GM12878 (cell line): ENCODE results near the gene ATF6. TPM values are rescaled to one million over a fixed set of nuclear protein-coding genes. Genes with fewer than 3 reads are reported as not detected.

Experiments used
- ATAC-seq: fragments of 200-7000 bp; cut with Tn5 transposase; 3 replicates; pipeline ENCODE4 v1.9.1; 2020; ENCODE audit warnings: mild to moderate bottlenecking, moderate library complexity
- BruUV-seq: library from RNA; stranded (reverse); fragments of 400-500 nt; replicated peaks from 2 replicates; lab custom pipeline; 2021; lab: Mats Ljungman, UMichigan
- CTCF ChIA-PET: fragments of 300-600 bp; sonication (Branson Sonifier 250); formaldehyde crosslinking; extraction: SDS; loops from one replicate; lab custom pipeline; 2021; ENCODE audit warnings: inconsistent platforms; lab: Yijun Ruan, JAX
- POLR2A ChIA-PET: fragments of 350-600 bp; formaldehyde crosslinking; extraction: SDS; loops from one replicate; lab custom pipeline; 2021; ENCODE audit warnings: inconsistent platforms; lab: Charles Lee
- RAD21 ChIA-PET: fragments of 300-600 bp; sonication (Branson Sonifier 250); formaldehyde crosslinking; loops from one replicate; lab custom pipeline; 2023; ENCODE audit warnings: antibody characterized with exemption; ENCODE audit not compliant: unreplicated experiment; lab: Charles Lee
- SMC1A ChIA-PET: fragments of 300-600 bp; sonication (Branson Sonifier 250); formaldehyde crosslinking; loops from one replicate; lab custom pipeline; 2023; ENCODE audit not compliant: unreplicated experiment, uncharacterized antibody; lab: Charles Lee
- DNase-seq: peaks from one replicate; pipeline ENCODE4 v3.0.0-alpha.2; 2011; ENCODE audit warnings: low read depth, low spot score
- FAIRE-seq: peaks from 3 replicates; lab custom pipeline; 2011; peaks lifted over from hg19 to GRCh38; lab: Jason Lieb, UNC
- H2AFZ ChIP-seq: 2 replicates; pipeline ENCODE4 v1.6.0; 2011; ENCODE audit warnings: low read depth, low read length, control low read depth; ENCODE audit not compliant: control insufficient read depth
- H3K27ac ChIP-seq: 2 replicates; pipeline ENCODE4 v1.5.1; 2011; ENCODE audit warnings: control low read depth; ENCODE audit not compliant: control insufficient read depth, insufficient read depth
- H3K27me3 ChIP-seq, 2 experiments: replicated peaks in 1 of 2; 2 replicates each; pipeline versions ENCODE4 v1.6.0 to v1.6.1; 2011; ENCODE audit warnings: low read length in 1 of 2; ENCODE audit not compliant: control insufficient read depth in 2 of 2, insufficient read depth in 2 of 2
- H3K36me3 ChIP-seq, 2 experiments: 2 replicates each; pipeline ENCODE4 v1.5.1; 2011; ENCODE audit warnings: low read length in 1 of 2; ENCODE audit not compliant: control insufficient read depth in 2 of 2, insufficient read depth in 2 of 2
- H3K4me1 ChIP-seq: 2 replicates; pipeline ENCODE4 v1.6.1; 2011; ENCODE audit warnings: mild to moderate bottlenecking, low read length, moderate library complexity, mixed read lengths; ENCODE audit not compliant: control insufficient read depth, insufficient read depth
- H3K4me2 ChIP-seq: 2 replicates; pipeline ENCODE4 v1.6.0; 2011; ENCODE audit warnings: control low read depth; ENCODE audit not compliant: control insufficient read depth, insufficient read depth
- H3K4me3 ChIP-seq: fragments of 200-600 bp; sonication (generic); 2 replicates; pipeline ENCODE4 v1.5.1; 2016
- H3K79me2 ChIP-seq: 2 replicates; pipeline ENCODE4 v1.6.0; 2011; ENCODE audit warnings: low read length; ENCODE audit not compliant: control insufficient read depth, insufficient read depth
- H3K9ac ChIP-seq: 2 replicates; pipeline ENCODE4 v1.8.0; 2011; ENCODE audit warnings: low read length, control low read depth, mixed read lengths; ENCODE audit not compliant: control insufficient read depth, insufficient read depth
- H3K9me3 ChIP-seq: replicated peaks from 3 replicates; pipeline ENCODE4 v1.5.1; 2011; ENCODE audit warnings: mild to moderate bottlenecking, low read length; ENCODE audit not compliant: control insufficient read depth, insufficient read depth
- H4K20me1 ChIP-seq: 2 replicates; pipeline ENCODE4 v1.6.0; 2011; ENCODE audit not compliant: control insufficient read depth, insufficient read depth
- CBX3 ChIP-seq: fragments of 200-600 bp; sonication (generic); IDR thresholded peaks from 2 replicates; pipeline ENCODE4 v1.6.1; 2016; ENCODE audit warnings: low read depth, borderline replicate concordance
- E2F4 ChIP-seq: IDR thresholded peaks from 2 replicates; pipeline ENCODE4 v1.6.1; 2012; ENCODE audit warnings: low read depth, low read length, improper control_type of control experiment
- FOXM1 ChIP-seq: IDR thresholded peaks from 2 replicates; pipeline ENCODE4 v1.6.1; 2012; ENCODE audit warnings: low read depth, mild to moderate bottlenecking, inconsistent platforms, low read length, moderate library complexity
- HDGF ChIP-seq: fragments of 450-650 bp; IDR thresholded peaks from 2 replicates; pipeline ENCODE4 v1.6.1; 2016; ENCODE audit warnings: antibody characterized with exemption
- IRF5 ChIP-seq: fragments of 450-650 bp; IDR thresholded peaks from 2 replicates; pipeline ENCODE4 v1.6.1; 2017; ENCODE audit warnings: borderline replicate concordance
- MYB ChIP-seq: fragments of 150-350 bp; IDR thresholded peaks from 2 replicates; pipeline ENCODE4 v1.6.1; 2014; ENCODE audit warnings: mild to moderate bottlenecking, low read depth, low read length, borderline replicate concordance
- NFYB ChIP-seq: IDR thresholded peaks from 2 replicates; pipeline ENCODE4 v1.6.1; 2011; ENCODE audit warnings: low read depth, mild to moderate bottlenecking, low read length, improper control_type of control experiment, moderate library complexity; ENCODE audit not compliant: insufficient read depth
- NRF1 ChIP-seq: conservative IDR thresholded peaks from 2 replicates; pipeline ENCODE4 v1.6.1; 2011; ENCODE audit warnings: mild to moderate bottlenecking, low read depth, low read length, improper control_type of control experiment
- PAX8 ChIP-seq: fragments of 450-650 bp; IDR thresholded peaks from 2 replicates; pipeline ENCODE4 v1.6.1; 2017; ENCODE audit warnings: mild to moderate bottlenecking, moderate library complexity
- POU2F2 ChIP-seq: IDR thresholded peaks from 3 replicates; pipeline ENCODE4 v1.6.1; 2011; ENCODE audit warnings: low read depth, mild to moderate bottlenecking, low read length, borderline replicate concordance
- SMARCA5 ChIP-seq: fragments of 450-650 bp; IDR thresholded peaks from 2 replicates; pipeline ENCODE4 v1.6.1; 2017; ENCODE audit warnings: mild to moderate bottlenecking
- ZNF217 ChIP-seq: fragments of 450-650 bp; IDR thresholded peaks from 2 replicates; pipeline ENCODE4 v1.6.1; 2017; ENCODE audit warnings: antibody characterized with exemption, mild to moderate bottlenecking
- WGBS: methylation state at CpG from one replicate; pipeline ENCODE4 v1.1.6; 2016; ENCODE audit warnings: low lambda C conversion rate; ENCODE audit not compliant: insufficient replicate concordance, insufficient coverage; ENCODE audit errors: missing lambda C conversion rate; 5-methylcytosine and 5-hydroxymethylcytosine counted together
- in situ Hi-C: fragments of 300-500 bp; cut with MboI; formaldehyde crosslinking; loops from 9 replicates; pipeline ENCODE4 v1.14.3; 2018; ENCODE audit warnings: mixed read lengths
- intact Hi-C: fragments of 100-400 bp; cut with micrococcal nuclease; formaldehyde crosslinking; loops from one replicate; pipeline ENCODE4 v1.14.2; 2022; ENCODE audit not compliant: unreplicated experiment
- polyA plus RNA-seq, 11 experiments: library from polyadenylated mRNA; depleted of rRNA in 4 of 11; unstranded in 6 of 11; stranded (reverse) in 5 of 11; fragments of >200 nt; fragmentation: Nextera tagmentation in 4 of 11; fragmentation: Illumina TruSeq in 1 of 11; extraction: Ambion mirVana in 4 of 11; extraction: Trizol in 1 of 11; gene quantifications; 1 replicate in 1 of 11; 2 replicates in 10 of 11; pipeline versions ENCODE4 v1.2.1 to v1.2.3, GENCODE V29; 2011 to 2016; ENCODE audit warnings: inconsistent platforms in 2 of 11, missing spikeins in 2 of 11, low read depth in 1 of 11
- total RNA-seq, 4 experiments: library from RNA; depleted of rRNA in 3 of 4; stranded (reverse); fragments of >200 nt in 3 of 4; fragmentation: Illumina TruSeq in 1 of 4; extraction: Trizol in 1 of 4; gene quantifications; 2 replicates each; pipeline versions ENCODE4 v1.2.1 to v1.2.3, GENCODE V29; 2013 to 2021

ATF6 gene
- total and polyA plus RNA-seq, 10 of the 15 experiments (the other 5 are each of a cell fraction or from before 2014, with no cell fraction given): 7.8 to 24.3 (median 14.7) TPM

DNA sequence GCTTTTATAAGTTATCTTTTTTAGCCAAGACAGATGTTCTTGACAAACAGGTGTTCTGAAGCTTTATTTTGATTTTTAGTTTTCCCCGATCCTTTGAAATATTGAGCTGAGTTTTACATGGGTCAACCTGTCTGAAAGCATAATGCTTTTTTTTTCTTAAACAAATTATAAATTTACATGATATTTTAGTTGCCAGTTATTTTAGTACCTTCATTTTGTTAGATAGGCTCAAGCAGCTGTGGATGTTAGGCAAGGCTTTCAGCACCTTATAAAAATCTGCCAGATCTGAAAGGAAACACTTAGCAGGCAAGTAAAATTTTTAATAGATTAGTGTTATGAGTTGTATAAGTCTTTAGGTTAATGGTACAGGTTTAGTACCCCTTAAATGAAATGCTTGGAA, 33.7 kb downstream of the ATF6 start:
- in situ Hi-C loops: no loop called here
- intact Hi-C loops: loop anchor here (10.0 kb wide), 2 partner anchors 105 to 475 kb away; no protein-coding TSS in a partner anchor

GRCh38 chr1:161801955-161802354, 35.8 kb downstream of the ATF6 start:
- Histone ChIP-seq H3K4me3 (no peak overlapping the region), H3K27me3 (no peaks in the 10 kb centered on the region), H3K4me2 (no peak overlapping the region), H3K4me1 (no peaks in the 10 kb centered on the region), H3K9ac (no peak overlapping the region), H3K79me2 (no peaks in the 10 kb centered on the region), H3K27ac (no peak overlapping the region), H4K20me1 (no peaks in the 10 kb centered on the region), H2AFZ (no peak overlapping the region), H3K9me3 (no peaks in the 10 kb centered on the region), H3K36me3 (peaks cover 6 to 17% of the 10 kb centered on the region in 2 experiments; a peak in 3 of 4 replicates)
- ChIA-PET SMC1A (interaction anchor here (1.3 kb wide), 1 partner anchor 9 kb away, joined by 5 read pairs; no protein-coding TSS in a partner anchor), CTCF (interaction anchor here (0.6 to 2.0 kb wide), 3 partner anchors 9 to 235 kb away, joined by 3 to 5 read pairs (median 3); no protein-coding TSS in a partner anchor), RAD21 (interaction anchor here (1.3 kb wide), 1 partner anchor 9 kb away, joined by 4 read pairs; no protein-coding TSS in a partner anchor), POLR2A (interaction anchor here (0.9 kb wide), 1 partner anchor 9 kb away, joined by 4 read pairs; no protein-coding TSS in a partner anchor)
- no TSS peak for BruUV-seq
- no peak for DNase-seq
- in situ Hi-C loops: no loop called here
- no peak for FAIRE-seq
- intact Hi-C loops: loop anchor here (10.0 kb wide), 1 partner anchor 473 kb away; no protein-coding TSS in a partner anchor
- no peak for ATAC-seq
- 91% methylated on average over 7 of the region's 7 CpGs for WGBS
- TF ChIP-seq NFYB: no peak
- no peak for TF ChIP-seq POU2F2
- TF ChIP-seq IRF5: no peak
- no peak for TF ChIP-seq CBX3
- TF ChIP-seq PAX8: no peak
- no peak for TF ChIP-seq NRF1
- TF ChIP-seq HDGF: no peak
- TF ChIP-seq FOXM1: no peak
- TF ChIP-seq ZNF217: no peak
- no peak for TF ChIP-seq SMARCA5
- TF ChIP-seq MYB: no peak

More for the DNA sequence above, 33.7 kb downstream of the ATF6 start:
- H3K27me3 ChIP-seq: no peaks in the 10 kb centered on the region
- ChIA-PET RAD21 (no interaction called here), CTCF (interaction anchor here (0.6 to 1.8 kb wide), 2 partner anchors 13 to 237 kb away, joined by 3 to 4 read pairs; no protein-coding TSS in a partner anchor), SMC1A (no interaction called here), POLR2A (no interaction called here)
- WGBS: 100% methylated on average over 1 of the region's 1 CpG
- no peak overlapping the region for H3K27ac ChIP-seq
- no peak overlapping the region for H3K9ac ChIP-seq
- no peak for ATAC-seq
- H3K4me2 ChIP-seq: no peak overlapping the region
- no peaks in the 10 kb centered on the region for H4K20me1 ChIP-seq
- TF ChIP-seq E2F4: no peak
- no peak for DNase-seq
- H2AFZ ChIP-seq: no peak overlapping the region
- peaks cover 6 to 29% of the 10 kb centered on the region in 2 experiments for H3K36me3 ChIP-seq
- no peaks in the 10 kb centered on the region for H3K79me2 ChIP-seq
- H3K9me3 ChIP-seq: no peaks in the 10 kb centered on the region
- H3K4me3 ChIP-seq: no peak overlapping the region
- BruUV-seq: no TSS peak
- FAIRE-seq: no peak
- H3K4me1 ChIP-seq: no peaks in the 10 kb centered on the region
